Measurements from ENCODE around the gene CDKAL1. TPM values are rescaled to one million over a fixed set of nuclear protein-coding genes. Genes with fewer than 3 reads are reported as not detected.

Gene CDKAL1
- total RNA-seq, 1 donor from 2014 or later, result 14.8 TPM

DNA sequence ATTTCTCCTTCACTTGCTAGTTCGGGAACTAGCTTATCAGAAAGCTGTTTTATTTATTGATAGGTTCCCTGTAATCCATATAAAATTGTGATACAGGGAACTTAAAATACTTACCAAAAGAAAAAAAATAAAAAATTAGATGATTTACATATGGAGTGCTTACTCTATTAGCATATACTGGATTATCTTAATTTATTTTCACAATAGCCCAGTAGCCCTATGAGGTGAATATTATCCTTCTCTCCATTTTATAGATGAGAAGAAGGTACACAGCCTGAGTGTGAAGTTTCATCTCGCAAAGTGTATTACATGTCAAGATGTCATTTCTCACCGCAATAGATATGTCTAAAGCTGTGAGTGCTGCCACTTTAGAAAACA lies 463.5 kb downstream of the CDKAL1 start:
- Mint-ChIP-seq H3K4me1 (ENCODE audit: unreplicated experiment) (peaks cover 27% of the 10 kb centered on the region), H3K27me3 (ENCODE audit: unreplicated experiment) (no peaks in the 10 kb centered on the region), H3K27ac (ENCODE audit: unreplicated experiment) (no peak overlapping the region), H3K9me3 (ENCODE audit: unreplicated experiment) (peaks cover 8% of the 10 kb centered on the region), H3K36me3 (ENCODE audit: unreplicated experiment) (peaks cover 19% of the 10 kb centered on the region), H3K4me3 (ENCODE audit: unreplicated experiment) (no peak overlapping the region)
- TF ChIP-seq CTCF (IDR thresholded peaks at IDR 0.05), result no peak
- no peak for DNase-seq (ENCODE audit: extremely low spot score, unreplicated experiment)

- peaks cover 8% of the 10 kb centered on the region for H3K9me3 Mint-ChIP-seq (ENCODE audit: unreplicated experiment)
- H3K4me3 Mint-ChIP-seq (ENCODE audit: unreplicated experiment), result no peak overlapping the region
- H3K36me3 Mint-ChIP-seq (ENCODE audit: unreplicated experiment), result peaks cover 19% of the 10 kb centered on the region
- H3K27me3 Mint-ChIP-seq (ENCODE audit: unreplicated experiment), result no peaks in the 10 kb centered on the region
- peaks cover 34% of the 10 kb centered on the region for H3K4me1 Mint-ChIP-seq (ENCODE audit: unreplicated experiment)
- H3K27ac Mint-ChIP-seq (ENCODE audit: unreplicated experiment), result no peak overlapping the region
- no peak for DNase-seq (ENCODE audit: extremely low spot score, unreplicated experiment)
- TF ChIP-seq CTCF (IDR thresholded peaks at IDR 0.05), result no peak
These were observed 464.6 kb downstream of the CDKAL1 start for GRCh38 chr6:20998748-20999448.

DNA sequence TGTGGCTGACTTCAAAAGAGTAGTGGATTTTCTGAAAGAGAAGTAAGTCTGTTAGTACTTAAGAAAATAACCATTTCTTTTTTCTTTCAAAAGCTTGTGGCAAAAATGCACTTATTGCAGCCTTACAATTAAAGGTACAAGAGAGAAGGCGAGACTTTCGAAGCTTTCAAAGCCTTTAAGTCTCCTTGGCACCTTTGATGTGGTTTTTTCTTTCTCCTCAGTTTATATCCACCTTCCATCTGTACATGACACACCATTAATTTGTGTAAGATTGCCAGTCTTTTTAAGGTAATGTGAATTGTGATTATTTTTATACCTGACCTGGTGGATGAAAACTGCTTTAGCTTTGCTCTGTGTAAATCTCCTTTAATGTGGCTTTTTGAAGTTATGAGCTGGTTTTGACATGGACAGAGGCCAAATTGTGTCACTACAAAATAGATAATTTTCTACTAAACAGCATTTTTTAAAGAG lies 466.1 kb downstream of the CDKAL1 start:
- Mint-ChIP-seq H3K27ac (ENCODE audit: unreplicated experiment) (no peak overlapping the region), H3K4me3 (ENCODE audit: unreplicated experiment) (no peak overlapping the region), H3K27me3 (ENCODE audit: unreplicated experiment) (no peaks in the 10 kb centered on the region), H3K4me1 (ENCODE audit: unreplicated experiment) (peaks cover 47% of the 10 kb centered on the region), H3K36me3 (ENCODE audit: unreplicated experiment) (peaks cover 16% of the 10 kb centered on the region), H3K9me3 (ENCODE audit: unreplicated experiment) (peaks cover 1% of the 10 kb centered on the region)
- no peak for DNase-seq (ENCODE audit: extremely low spot score, unreplicated experiment)
- no peak for TF ChIP-seq CTCF (IDR thresholded peaks at IDR 0.05)

DNA sequence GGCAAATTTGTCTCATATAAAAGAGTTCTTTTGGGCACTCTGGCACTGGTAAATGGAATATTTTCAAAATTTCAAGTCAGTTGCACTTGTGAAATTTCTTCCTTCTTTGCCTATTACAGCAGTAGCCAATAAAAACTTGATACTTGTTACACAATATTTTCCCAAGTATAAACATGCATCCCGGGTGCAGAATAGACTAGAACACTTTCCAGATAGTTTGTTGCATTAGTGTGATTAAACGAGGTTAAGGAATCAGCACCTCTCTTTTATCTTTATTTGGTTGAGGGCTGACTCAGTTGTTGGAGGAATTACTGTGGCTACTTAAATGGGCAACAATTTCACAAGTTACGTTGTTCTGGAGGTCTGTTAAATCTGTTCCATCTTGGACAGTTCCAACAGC lies 467.5 kb downstream of the CDKAL1 start:
- no peak for TF ChIP-seq CTCF (IDR thresholded peaks at IDR 0.05)
- no peak for DNase-seq (ENCODE audit: extremely low spot score, unreplicated experiment)
- no peak overlapping the region for H3K4me3 Mint-ChIP-seq (ENCODE audit: unreplicated experiment)
- H3K27ac Mint-ChIP-seq (ENCODE audit: unreplicated experiment), result no peak overlapping the region
- peaks cover 15% of the 10 kb centered on the region for H3K36me3 Mint-ChIP-seq (ENCODE audit: unreplicated experiment)
- no peaks in the 10 kb centered on the region for H3K9me3 Mint-ChIP-seq (ENCODE audit: unreplicated experiment)
- peaks cover 60% of the 10 kb centered on the region for H3K4me1 Mint-ChIP-seq (ENCODE audit: unreplicated experiment)
- H3K27me3 Mint-ChIP-seq (ENCODE audit: unreplicated experiment), result no peaks in the 10 kb centered on the region

DNA sequence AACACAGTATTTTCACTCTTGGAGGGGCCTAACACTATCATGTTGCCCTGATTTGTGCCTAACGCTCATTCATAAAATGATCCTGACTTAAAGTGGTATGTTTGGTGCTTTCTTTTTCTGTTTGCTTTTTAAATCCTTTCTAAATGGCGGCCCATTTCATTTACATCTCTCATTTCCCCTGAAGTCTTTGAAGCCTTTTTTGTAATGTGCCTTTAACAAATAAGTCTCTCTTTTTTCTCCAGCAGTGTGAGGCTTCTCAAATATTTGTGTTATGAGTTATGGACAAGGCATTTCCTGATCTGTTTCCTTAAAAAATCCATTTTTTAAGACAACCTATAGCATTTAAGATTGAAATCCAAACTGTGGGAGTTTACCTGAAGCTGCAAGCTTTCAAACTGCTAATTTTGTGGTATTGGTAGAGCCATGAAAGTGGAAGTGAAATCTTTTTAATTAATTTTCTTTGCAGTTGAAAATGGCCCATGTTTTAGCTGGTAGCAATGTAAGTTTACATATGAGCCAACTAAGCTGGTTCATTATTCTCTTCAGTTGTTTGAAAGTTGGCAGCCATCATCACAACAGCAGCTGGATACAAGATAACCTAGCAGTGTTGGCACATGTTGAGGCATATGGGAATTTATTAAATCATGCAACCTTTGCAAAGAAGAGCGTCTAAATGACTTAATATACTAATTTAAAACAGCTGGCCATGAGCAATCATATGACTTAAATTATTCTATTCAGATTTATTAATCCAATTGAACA lies 469.7 kb downstream of the CDKAL1 start:
- Mint-ChIP-seq H3K27ac (ENCODE audit: unreplicated experiment) (peak overlapping the region; percentile 79), H3K4me1 (ENCODE audit: unreplicated experiment) (peaks cover 45% of the 10 kb centered on the region), H3K9me3 (ENCODE audit: unreplicated experiment) (no peaks in the 10 kb centered on the region)

More for the DNA sequence above, 469.7 kb downstream of the CDKAL1 start:
- peak overlapping the region; percentile 15 for H3K4me3 Mint-ChIP-seq (ENCODE audit: unreplicated experiment)
- no peak for TF ChIP-seq CTCF (IDR thresholded peaks at IDR 0.05)
- DNase-seq (ENCODE audit: extremely low spot score, unreplicated experiment), result no peak
- H3K36me3 Mint-ChIP-seq (ENCODE audit: unreplicated experiment), result peaks cover 15% of the 10 kb centered on the region
- H3K27me3 Mint-ChIP-seq (ENCODE audit: unreplicated experiment), result no peaks in the 10 kb centered on the region

Measured in osteocyte (in vitro differentiated cells).